ENCODE measurements around the gene EIF4E3.

The EIF4E3 gene

DNA sequence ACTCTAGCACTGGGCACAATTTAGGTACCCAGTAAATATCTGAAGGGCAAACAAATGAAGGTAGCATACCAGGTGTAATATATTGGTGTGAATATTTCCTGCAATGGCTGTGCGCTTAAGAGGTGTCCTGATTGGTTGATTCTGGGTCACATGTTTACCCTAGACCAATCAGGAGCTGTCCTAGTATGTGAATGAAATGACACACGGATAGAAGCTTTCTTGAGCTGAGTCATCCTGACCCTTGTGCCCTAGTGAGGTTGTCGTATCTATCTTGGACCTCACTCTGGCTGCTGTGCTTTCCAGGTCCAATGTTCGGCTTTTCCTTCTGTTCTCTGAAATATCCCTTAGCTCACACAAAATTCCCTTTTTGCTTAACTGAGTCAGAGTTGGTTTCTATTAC is 83.5 kb downstream of the EIF4E3 start:
- DNase-seq: no peak

DNA sequence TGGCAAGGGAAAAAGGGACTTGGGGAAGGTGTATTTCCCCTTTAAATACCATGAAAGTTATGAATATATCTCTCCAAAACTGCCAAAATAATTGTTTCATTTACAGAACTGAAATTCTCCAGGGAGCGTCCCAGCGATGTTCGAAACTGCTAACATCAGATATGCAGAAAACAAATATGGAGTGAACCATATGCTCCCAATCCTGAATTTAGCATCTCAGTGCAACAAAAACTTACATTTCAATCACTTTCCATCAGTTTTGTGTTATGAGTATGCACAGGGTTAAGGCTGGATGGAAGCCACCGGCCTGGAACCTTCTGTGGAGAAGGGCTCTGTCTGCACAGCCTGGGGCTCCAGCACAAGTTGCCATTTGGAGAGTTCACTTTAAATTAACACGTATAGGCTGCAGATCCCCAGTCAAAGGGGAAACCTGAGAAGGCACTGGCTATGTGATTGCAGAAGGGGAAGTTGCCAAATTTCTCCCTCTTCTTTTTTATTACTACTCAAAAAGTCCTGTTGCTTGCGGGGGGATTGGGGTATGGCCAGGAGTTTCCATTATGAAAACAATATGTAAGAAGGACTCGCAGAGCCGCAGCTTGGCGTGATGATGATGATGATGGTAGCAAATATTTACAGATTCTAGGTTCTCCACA is 84.7 kb downstream of the EIF4E3 start:
- DNase-seq: no peak

DNA sequence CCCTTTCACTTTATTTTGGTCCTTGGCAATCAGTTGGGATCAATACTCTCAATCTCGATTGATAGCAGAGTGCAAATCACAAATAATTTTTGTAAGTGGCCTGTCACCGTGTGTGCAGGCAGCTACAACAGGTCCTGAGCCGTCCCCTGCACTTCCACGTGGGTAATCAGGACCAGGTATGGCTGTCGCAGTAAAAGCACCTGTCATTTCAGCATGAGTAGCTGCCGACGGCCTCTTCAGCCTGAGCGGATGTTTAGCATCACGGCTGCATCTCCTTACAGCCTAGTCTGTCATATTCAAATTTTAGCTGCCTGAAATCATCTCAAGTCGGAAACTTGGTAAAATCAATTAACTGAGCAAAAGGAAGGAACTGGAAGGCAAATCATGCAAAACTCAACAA is 88.7 kb downstream of the EIF4E3 start:
- no peak for DNase-seq

DNA sequence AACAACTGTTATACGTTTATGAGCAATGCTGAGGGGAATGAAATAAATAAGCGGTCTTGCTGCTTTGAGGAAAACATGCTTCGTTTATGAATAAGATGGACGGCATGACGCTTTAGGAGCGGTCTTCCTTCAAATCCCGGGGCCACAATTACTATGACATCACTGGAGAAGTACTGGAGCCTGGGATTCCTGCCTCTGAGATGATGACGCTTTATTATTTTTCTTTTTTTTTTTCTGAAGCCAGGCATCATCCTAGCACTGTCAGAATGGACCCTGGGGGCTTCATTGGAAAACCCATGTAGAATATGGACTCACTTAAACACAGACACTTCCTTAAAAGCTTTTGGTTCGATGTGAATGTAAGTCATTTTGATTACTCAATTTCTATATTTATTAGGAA is 89.2 kb downstream of the EIF4E3 start:
- DNase-seq: no peak

DNA sequence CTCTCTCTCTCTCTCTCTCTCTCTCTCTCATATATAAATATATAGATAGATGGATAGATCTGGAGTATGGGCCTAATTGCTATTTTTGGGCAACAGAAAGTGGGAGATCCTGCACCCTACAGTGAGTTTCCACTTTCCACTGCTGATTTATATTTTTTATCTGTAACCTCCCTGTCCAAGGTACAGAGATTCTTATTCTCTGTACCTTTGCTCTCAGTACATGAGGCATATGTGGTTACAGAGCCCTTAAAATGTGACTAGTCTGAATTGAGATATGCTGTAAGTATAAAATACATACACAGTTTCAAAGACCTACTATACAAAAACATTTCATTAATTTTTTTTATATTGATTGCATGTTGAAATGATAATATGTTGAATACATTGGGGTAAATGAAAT is 90.5 kb downstream of the EIF4E3 start:
- DNase-seq: no peak

DNA sequence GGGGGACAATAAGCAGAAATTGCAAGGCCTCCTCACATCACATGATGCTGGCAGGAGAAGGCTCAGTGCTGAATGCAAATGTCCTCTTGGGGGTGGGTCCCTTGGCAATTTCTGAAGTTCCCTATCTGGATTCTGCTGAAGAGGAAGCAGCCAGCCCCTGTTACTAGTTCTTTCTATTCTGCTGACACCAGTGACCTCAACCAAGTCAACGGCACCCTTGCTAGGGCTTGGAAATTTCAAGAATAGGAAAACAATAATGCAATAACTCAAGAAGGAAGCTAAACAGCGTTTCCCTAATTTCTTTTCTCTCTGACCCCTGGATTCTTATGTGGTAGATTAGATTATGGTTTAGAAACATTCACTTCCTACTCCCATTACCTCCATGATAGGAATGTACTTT is 95.5 kb downstream of the EIF4E3 start:
- DNase-seq: no peak

DNA sequence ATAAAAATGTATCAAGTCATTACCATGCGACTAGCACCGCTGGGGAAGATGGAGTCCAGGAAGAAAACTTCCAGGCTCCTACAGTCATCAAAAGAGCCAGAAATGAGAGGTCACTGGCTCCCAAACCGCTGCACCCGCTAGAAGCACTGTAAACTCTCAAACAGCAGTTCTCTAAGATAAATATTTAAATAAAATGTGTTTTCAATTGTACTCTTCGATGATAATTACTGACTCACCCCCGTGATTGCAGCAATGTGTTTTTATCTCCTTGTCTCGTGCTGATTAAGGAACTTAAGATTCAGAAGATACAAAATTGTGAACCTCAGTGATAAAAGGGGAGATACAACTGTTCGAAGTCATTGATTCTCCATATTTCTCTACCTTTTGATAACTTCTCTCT is 95.9 kb downstream of the EIF4E3 start:
- no peak for DNase-seq

DNA sequence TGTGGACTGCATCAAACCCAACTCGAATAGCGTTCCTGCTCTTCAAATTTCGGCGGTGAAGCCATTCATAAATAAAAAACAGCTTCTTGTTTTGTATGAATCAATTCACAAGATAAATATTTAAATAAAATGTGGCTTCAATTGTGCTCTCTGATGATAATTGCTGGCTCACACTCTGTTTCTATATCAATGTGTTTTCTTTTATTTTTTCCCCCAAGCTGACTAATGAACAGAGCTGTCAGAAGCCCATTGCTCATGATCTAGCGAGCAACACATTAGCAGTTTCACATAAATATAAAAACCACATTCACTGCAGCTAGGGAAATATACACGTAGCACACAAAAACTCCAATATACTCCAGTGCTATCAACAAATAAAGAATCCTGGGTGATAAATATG is 96.7 kb downstream of the EIF4E3 start:
- DNase-seq: no peak

DNA sequence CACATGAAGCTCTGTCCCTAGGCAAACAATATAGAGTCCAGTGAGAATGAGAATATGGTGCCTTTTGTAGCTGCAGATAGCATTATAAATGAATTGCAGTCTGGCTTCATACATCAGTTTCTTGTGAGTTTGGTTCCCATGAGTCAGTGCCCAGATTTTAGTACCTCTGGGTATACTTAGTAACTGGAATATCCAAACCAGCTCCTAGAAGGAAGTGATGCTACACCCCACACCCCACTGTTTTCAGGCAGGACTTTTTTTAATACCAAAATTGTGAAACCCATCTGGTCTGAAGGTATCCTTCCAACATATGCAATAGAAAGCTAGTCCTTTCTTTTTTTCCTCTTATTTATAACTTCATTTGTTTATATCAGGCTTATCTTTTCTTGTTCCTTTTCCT is 99.5 kb downstream of the EIF4E3 start:
- no peak for DNase-seq

Measured in CD4-positive, alpha-beta T cell treated with Interleukin-6 for 4 hours (primary cell).